HG03520 (cell line): ENCODE data around the gene ZNF526.
A peak's percentile ranks its signal among the peaks of the same experiment; 100 is the strongest.
"Not testable (repeated sequence)": the region's sequence is repeated elsewhere in the genome, so short reads cannot be mapped to it uniquely, and the experiment has no call there.

Source experiments
- ATAC-seq: cut with Tn5 transposase; IDR thresholded peaks from one replicate; pipeline ENCODE4 v1.9.1; 2021; ENCODE audit warnings: mild to moderate bottlenecking, moderate library complexity; ENCODE audit not compliant: unreplicated experiment

Gene ZNF526

DNA sequence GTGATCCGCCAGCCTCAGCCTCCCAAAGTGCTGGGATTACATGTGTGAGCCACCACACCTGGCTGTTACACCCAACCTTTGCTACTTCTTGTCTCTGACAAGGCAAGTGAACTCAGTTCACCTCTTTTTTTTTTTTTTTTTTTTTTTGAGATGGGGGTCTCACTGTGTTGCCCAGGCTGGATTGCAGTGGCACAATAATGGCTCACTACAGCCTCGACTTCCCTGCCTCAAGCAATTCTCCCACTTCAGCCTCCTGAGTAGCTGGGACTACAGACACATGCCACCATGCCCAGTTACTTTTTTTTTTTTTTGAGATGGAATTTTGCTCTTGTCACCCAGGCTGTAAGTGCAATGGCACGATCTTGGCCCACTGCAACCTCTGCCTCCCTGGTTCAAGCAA is 37.7 kb downstream of the ZNF526 start:
- ATAC-seq = not testable (repeated sequence)

DNA sequence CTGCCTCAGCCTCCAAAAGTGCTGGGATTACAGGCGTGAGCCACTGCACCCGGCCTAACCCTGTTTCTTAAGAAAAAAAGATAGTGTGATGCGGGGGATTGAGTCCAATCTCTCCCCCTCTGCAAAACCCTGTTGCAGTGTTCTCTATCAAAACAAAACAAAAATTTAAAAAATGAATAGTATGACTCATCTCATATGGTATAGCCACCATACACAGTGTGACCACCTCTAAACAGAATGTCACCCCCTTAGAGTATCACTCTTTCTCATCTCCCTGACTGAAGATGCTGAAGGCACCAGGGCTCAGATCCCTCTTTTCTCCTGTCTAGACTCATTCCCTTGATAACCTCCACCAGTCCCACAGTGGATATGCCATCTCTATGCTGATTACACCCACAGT is 41.7 kb downstream of the ZNF526 start:
- ATAC-seq = no peak

DNA sequence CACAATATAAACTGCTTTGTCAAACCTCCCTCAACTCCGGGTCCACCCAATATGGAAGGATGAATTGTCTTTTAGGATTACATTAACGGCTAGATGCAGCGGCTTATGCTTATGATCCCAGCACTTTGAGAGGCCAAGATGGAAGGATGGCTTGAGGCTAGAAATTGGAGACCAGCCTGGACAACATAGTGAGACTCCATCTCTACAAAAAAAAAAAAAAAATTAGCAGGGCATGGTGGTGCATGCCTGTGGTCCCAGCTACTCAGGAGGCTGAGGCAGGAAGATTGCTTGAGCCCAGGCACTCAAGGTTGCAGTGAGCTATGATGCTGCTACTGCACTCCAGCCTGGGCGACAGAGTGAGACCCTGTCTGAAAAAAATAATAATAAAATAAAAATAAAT is 46.0 kb downstream of the ZNF526 start:
- not testable (repeated sequence) for ATAC-seq

DNA sequence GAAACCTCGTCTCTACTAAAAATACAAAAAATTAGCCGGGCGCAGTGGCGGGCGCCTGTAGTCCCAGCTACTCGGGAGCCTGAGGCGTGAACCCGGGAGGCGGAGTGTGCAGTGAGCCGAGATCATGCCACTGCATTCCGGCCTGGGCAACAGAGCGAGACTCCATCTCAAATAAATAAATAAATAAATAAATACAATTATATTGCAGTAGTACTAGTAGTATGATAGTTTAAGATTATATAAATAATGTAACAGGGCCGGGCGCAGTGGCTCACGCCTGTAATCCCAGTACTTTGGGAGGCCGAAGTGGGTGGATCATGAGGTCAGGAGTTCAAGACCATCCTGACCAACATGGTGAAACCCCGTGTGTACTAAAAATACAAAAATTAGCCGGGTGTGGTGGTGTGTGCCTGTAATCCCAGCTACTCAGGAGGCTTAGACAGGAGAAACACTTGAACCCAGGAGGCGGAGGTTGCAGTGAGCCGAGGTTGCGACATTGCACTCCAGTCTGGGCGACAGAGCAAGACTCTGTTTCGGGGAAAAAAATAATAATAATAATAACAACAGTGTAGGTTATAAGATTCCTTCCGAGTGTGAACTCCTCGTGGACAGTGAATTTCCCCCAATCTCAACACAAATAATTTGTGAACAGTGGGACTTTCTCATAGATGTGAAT is 47.0 kb downstream of the ZNF526 start:
- ATAC-seq = not testable (repeated sequence)

DNA sequence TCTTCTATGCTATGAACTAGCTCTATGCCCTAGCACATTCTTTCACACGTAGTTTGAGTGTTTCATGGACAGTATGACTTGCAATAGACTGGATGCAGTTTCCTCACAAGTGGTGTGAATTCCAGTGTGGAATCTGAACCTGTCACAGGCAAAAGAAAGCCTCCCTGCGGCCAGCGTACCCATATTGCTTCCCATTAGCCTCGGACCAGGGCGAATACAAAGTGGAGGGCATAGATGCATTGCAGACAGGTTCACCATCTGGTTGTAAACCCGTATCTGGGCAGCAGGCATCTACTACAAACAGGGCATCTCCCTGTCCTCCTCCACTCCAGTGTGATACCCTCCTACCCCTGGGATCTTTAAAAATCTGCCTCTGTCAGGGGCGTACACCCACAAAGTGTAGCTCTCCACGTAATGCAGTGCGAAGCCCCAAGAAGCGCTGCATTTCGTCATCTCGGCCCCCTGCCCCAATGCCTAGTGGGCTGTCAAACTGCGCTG is 47.6 kb downstream of the ZNF526 start:
- no peak for ATAC-seq

DNA sequence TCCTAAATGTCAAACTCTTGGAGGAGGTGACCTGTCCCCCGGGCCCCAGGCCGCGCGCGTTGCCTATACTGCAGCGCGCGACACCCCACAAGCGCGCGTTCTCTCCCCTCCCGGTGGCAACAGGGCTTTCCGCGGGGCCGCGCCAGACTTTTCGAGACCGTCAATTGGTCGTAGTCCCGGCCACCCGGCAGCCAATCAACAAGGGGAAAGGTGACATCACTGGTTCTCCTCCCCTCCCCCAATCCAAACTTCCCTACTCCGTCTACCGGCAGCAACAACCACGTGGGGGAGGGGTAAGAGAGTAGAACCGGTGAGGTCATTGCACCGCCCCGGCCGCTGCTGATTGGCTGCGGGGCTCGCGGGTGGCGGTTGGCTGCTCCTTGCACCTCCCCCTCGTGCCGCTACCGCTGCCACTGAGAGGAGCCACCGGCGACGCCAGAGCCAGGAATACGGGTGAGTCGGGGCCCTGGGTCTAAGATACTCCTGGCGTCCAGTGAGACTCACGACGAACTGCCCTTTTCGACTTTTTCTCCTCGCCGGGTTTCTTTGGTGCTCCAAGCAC is 48.1 kb downstream of the ZNF526 start:
- ATAC-seq = peak; percentile 46

DNA sequence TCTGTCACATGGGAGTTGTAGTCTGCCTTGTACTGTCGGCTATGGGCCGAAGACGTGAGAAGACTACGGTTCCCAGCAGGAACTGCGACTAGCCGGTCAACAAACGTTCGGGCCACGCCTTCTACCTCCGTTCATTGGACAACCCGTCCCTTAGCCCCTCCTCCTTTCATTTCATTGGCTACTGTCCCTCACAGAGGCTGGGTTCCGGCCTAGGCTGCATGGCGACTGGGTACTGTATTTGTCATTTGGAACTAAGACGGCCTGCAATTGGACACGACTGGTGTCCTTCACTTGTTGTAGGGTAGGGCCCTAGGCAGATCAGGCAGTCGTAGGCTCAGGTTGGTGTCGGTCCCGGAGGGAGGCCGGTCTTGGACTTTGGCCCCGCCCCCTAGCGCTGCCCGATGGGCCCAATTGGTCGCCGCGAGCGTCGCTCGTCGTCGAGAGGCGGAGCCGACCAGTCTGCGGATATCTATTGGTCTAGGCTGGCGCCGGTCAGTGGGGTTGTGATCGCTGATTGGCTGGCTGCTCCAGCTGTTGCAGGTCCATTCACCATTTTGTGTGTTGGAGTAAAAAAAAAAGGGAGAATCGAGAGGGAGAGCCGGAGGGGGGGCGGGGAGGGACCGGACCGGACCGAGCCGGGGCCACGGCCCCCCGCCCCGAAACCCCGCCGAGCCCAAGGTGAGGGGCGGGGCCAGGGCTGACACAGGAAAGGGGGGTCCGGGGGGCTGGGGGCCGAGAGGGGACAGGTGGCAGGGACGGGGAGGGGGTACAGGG is 48.8 kb downstream of the ZNF526 start, which contains the start of gene CIC:
Gene CIC, plus strand, starts transcription at position 549 of the 774 bp plus-strand sequence. CDS start 2,532 bp downstream, outside the sequence.
- ATAC-seq = peak; percentile 71

DNA sequence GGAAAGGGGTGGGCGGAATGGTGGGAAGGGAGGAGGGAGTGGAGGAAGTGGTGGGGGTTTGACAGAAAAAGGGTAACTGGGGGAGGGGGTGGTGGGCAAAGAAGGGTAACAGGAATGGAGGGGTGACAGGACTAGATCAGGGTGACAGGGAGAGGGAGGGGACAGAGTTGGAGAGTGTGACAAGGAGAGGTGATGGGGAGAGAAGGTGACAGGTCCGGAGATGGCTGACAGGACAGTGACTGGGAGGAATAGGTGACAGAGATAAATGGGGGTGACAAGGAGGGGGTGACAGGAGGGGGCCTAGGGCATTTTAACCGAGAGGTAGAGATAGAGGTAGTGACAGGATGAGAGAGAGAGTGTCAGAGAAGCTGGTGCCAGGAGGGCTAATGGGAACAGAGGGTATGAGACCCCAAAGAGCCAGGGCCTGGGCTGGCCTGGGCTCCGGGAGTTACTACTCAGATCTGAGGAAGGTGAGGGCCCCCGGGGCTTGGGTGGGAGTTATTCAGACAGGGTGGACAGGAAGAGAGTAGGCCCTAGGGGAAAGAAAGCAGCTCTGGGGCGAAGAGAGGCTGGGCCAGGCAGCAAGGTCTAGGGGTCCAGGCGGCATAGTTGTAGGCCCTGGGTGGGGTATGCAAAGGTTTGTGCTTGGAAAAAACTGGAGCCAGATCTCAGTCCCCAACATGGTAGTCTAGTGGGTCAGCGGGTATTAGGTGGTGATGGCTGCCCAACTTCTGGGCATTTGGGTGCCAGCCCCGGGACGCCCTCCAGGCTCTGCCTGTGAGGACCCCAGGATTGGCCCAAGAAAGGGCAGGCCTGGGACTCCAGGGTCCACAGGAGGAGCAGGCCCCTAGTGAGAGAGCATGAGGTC is 49.6 kb downstream of the ZNF526 start:
- ATAC-seq = no peak

DNA sequence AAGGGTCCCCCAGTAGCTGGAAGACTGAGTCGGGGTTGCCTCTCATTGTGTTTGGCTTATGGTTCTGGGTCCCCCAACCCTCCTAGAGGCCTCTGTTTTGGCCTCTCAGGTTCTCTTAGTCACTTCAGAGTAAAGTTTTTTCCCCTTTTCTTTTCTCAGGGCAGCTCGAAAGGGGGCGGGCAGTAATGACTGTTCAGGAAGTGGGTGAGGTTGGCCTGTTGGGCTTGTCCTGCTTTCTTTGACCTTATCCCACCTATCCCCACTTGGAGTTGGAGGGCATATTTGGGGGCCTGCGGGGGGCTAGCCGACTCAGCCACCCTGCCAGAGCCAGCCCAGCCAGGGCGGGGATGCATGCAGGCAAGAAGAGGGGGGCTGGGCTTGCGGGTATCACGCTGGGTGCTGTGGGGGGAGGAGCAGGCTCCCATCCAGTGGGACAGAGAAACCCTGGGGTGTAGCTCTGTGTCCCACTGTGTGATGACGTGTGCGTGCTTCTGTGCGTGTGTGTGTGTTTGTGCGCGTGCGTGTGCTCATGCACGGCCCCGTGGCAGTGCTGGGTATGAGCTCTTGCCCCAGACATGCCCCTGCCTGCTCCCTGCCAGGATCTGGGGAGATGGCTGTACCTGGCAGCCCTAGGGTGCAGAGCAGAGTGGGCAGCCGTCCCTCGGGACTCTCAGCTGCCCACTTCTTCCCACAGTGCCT is 50.4 kb downstream of the ZNF526 start:
- no peak for ATAC-seq

DNA sequence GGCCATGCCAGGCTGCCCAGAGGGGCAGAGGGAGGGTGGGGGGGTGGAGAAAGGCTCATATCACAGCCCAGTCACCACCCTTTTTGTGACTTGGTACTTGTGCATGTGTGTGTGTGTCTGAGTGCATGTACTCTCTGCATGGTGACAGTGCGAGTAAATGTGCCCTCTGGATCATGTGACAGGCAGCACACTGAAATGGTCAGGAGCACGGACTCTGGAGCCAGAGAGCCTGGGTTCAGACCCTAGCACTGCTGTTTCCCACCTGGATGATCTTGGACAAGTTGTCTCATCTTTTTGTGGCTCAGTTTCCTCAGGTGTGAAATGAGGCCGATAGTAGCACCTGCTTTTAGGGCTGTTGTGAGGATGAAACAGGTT is 50.9 kb downstream of the ZNF526 start:
- no peak for ATAC-seq

DNA sequence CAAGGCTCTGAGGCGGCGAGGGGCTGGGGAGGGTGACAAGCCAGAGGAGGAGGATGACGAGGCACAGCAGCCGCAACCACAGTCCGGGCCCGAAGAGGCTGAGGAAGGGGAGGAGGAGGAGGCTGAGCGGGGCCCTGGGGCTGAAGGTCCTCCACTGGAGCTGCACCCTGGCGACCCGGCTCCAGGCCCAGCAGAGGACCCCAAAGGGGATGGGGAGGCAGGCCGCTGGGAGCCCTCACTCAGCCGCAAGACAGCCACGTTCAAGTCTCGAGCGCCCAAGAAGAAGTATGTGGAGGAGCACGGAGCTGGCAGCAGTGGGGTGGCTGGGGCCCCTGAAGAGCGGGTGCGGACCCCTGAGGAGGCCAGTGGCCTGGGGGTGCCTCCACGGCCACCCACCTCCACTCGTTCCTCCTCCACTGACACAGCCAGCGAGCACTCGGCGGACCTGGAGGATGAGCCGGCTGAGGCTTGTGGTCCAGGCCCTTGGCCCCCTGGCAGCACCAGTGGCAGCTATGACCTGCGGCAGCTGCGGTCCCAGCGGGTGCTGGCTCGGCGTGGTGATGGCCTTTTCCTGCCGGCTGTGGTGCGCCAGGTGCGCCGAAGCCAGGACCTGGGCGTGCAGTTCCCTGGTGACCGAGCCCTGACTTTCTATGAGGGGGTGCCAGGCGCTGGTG is 51.9 kb downstream of the ZNF526 start:
- no peak for ATAC-seq

DNA sequence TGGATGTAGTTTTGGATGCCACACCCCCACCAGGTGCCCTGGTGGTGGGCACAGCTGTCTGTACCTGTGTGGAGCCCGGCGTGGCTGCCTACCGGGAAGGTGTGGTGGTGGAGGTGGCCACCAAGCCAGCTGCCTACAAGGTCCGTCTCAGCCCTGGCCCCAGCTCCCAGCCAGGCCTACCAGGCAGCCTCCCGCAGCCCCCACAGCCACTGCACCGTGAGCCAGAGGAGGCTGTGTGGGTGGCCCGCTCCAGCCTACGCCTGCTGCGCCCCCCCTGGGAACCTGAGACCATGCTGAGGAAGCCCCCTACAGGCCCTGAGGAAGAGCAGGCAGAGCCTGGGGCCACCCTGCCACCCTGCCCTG is 52.4 kb downstream of the ZNF526 start:
- no peak for ATAC-seq

DNA sequence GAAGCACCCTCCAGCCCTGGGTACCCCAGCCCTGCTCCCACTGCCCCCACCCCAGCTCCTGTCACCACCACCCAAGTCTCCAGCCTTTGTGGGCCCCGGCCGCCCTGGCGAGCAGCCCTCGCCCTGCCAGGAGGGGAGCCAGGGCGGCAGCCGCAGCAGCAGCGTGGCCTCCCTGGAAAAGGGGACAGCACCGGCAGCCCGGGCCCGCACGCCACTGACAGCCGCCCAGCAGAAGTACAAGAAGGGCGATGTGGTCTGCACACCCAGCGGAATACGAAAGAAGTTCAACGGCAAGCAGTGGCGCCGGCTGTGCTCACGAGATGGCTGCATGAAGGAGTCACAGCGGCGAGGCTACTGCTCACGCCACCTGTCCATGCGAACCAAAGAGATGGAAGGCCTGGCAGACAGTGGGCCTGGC is 52.9 kb downstream of the ZNF526 start:
- no peak for ATAC-seq

DNA sequence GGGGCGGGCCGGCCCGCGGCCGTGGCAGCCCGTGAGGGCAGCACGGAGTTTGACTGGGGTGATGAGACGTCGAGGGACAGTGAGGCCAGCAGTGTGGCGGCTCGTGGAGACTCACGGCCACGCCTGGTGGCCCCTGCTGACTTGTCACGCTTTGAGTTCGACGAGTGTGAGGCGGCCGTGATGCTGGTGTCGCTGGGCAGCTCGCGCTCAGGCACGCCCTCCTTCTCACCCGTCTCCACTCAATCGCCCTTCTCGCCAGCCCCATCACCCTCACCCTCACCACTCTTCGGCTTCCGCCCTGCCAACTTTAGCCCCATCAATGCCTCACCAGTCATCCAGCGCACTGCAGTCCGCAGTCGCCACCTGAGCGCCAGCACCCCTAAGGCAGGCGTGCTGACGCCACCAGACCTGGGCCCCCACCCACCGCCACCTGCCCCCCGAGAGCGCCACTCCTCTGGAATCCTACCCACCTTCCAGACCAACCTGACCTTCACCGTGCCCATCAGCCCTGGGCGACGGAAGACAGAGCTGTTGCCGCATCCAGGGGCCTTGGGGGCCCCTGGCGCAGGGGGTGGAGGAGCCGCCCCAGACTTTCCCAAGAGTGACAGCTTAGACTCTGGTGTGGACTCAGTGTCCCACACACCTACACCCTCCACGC is 53.4 kb downstream of the ZNF526 start:
- ATAC-seq = no peak

DNA sequence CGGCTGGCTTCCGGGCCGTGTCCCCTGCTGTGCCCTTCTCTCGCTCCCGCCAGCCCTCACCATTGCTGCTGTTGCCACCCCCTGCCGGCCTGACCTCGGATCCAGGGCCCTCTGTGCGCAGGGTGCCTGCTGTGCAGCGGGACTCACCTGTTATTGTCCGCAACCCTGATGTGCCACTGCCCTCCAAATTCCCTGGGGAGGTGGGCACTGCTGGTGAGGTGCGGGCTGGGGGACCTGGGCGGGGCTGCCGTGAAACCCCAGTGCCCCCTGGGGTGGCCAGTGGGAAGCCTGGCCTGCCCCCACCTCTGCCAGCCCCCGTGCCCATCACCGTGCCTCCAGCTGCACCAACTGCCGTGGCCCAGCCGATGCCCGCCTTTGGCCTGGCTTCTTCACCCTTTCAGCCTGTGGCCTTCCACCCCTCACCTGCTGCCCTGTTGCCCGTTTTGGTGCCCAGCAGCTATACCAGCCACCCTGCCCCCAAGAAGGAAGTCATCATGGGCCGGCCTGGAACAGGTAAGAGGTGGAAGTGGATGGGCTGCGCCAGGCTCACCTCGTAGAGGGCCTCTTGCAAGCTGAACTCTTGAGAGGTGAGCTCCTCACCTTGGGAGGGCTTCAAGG is 54.1 kb downstream of the ZNF526 start:
- no peak for ATAC-seq

DNA sequence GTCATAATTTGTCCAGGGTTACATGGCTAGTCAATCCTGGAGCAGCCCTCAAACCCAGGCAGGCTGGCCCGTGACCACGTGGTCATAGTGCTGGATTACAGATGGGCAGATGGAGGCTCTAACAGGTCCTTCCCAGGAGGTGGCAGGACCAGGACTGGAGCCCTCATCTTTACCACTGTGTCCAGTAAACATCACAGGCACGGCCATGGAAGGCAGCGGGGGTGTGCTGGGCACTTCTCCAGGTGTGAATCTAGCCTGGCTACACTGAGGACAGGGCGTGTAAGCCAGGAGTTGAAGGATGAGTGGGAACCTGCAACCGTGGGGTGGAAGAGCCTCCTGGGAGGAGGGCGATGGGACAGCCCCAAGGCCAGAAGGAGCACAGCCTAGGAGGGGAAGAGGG is 55.0 kb downstream of the ZNF526 start:
- no peak for ATAC-seq

DNA sequence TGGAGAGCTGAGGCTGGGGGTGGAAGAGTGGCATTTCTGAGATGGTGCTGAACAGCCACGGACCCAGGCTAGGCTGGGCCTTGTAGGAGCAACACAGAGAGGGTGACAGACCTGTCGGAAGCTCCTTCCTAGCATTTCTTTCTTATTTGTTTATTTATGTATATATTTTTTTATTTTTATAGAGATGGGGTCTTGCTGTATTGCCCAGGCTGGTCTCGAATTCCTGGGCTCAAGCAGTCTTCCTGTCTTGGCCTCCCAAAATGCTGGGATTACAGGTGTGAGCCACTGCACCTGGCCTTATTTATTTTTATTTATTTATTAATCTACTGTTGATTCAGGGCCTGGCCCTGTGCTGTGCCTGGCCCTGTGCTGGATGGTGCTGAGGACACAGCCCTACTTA is 55.4 kb downstream of the ZNF526 start:
- no peak for ATAC-seq

DNA sequence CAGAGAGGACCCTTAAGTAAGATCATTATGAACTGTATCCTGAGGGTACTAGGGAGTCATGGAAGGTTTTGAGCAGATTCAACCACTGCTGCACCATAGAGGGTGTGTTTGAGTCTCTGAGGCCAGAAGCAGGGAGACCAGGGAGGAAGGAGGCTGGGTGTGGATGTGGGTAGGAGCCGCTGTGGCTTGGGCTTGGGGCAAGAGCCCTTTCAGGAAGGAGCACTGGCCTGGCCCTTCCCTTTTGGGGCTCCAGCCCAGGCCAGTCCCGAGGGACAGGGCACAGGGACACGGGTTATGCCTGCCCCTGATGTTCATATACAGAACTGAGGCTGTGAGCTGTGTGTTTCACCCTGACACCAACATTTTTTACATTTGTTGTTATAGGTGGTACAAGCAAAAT is 56.2 kb downstream of the ZNF526 start:
- ATAC-seq = no peak

DNA sequence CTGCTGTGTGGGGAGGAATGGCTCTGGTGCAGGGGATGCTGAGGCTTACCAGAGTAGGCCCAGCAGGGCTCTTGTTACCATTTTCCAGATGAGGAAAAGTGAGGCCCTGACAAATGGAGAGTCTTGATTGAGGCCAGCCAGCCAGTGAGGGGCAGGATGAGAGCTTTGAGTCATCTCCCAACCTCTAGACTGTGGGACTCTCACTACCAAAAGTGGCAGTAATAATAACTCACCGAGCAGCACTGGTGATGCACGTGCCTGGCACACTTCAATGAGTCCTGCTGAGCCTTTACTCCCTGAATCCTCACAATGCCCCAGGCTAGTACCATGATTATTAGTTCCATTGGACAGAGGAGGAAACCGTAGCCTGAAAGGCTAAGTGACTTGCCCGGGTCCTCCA is 56.7 kb downstream of the ZNF526 start:
- ATAC-seq = no peak
